ENCODE results near the gene NACC2.

GRCh38 chr9:136086213-136086881 is 8.7 kb downstream of the NACC2 start:
- TF ChIP-seq, protein P1, sequence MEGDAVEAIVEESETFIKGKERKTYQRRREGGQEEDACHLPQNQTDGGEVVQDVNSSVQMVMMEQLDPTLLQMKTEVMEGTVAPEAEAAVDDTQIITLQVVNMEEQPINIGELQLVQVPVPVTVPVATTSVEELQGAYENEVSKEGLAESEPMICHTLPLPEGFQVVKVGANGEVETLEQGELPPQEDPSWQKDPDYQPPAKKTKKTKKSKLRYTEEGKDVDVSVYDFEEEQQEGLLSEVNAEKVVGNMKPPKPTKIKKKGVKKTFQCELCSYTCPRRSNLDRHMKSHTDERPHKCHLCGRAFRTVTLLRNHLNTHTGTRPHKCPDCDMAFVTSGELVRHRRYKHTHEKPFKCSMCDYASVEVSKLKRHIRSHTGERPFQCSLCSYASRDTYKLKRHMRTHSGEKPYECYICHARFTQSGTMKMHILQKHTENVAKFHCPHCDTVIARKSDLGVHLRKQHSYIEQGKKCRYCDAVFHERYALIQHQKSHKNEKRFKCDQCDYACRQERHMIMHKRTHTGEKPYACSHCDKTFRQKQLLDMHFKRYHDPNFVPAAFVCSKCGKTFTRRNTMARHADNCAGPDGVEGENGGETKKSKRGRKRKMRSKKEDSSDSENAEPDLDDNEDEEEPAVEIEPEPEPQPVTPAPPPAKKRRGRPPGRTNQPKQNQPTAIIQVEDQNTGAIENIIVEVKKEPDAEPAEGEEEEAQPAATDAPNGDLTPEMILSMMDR (IDR thresholded peaks at IDR 0.05; ENCODE audit: low read length), result no peak
- TF ChIP-seq EZH2 (optimal IDR thresholded peaks at IDR 0.05; ENCODE audit: low read depth, low read length), result peak; percentile 40
- TF ChIP-seq EZH2phosphoT487 (IDR thresholded peaks at IDR 0.05; ENCODE audit: low read length), result no peak

All from MM.1S (cell line).